ENCODE measurements around the gene E2F6. TPM values are rescaled to one million over a fixed set of nuclear protein-coding genes. Genes with fewer than 3 reads are reported as not detected.

The E2F6 gene
- total and polyA plus RNA-seq, 2 of the 4 experiments (the other 2 are of a cell fraction): 8.2 to 10.9 TPM

DNA sequence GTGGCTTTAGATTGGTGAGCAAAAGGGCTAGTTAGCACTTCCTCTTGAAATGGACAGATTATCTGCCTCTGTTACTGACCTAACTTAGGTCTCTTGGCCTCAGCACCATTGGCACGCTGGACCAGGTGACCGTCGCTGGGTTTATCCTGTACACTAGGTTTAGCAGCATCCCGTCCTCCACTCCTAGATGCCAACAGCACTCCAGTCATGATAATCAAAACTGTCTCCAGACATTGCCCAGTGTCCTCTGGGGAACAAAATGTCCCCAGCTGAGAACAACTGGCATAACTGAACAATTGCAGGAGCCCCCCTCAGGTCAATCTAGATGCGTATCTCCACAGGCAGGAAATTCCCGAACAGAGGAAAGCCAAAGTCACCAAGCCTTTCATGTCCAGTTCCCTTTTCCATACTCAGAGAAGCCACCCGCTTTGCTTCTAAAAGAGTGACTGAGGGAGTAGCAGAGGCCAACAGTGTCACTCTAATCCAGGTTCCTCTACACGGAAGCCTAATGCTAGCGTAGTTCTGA, 27.3 kb downstream of the E2F6 start:
- H3K27me3 ChIP-seq (ENCODE audit: control insufficient read depth, insufficient read depth, low read length): no peaks in the 10 kb centered on the region
- ATAC-seq (ENCODE audit: low read depth) (no peak), DNase-seq (no peak)
- H2AK5ac ChIP-seq (ENCODE audit: low read depth, low read length): no peak overlapping the region
- in situ Hi-C loops (cut with MboI; ENCODE audit: low sequenced_read_pairs): no loop called here
- no peak for TF ChIP-seq POLR2A (IDR thresholded peaks at IDR 0.05; ENCODE audit: low read depth, low read length)
- TF ChIP-seq, protein P1, sequence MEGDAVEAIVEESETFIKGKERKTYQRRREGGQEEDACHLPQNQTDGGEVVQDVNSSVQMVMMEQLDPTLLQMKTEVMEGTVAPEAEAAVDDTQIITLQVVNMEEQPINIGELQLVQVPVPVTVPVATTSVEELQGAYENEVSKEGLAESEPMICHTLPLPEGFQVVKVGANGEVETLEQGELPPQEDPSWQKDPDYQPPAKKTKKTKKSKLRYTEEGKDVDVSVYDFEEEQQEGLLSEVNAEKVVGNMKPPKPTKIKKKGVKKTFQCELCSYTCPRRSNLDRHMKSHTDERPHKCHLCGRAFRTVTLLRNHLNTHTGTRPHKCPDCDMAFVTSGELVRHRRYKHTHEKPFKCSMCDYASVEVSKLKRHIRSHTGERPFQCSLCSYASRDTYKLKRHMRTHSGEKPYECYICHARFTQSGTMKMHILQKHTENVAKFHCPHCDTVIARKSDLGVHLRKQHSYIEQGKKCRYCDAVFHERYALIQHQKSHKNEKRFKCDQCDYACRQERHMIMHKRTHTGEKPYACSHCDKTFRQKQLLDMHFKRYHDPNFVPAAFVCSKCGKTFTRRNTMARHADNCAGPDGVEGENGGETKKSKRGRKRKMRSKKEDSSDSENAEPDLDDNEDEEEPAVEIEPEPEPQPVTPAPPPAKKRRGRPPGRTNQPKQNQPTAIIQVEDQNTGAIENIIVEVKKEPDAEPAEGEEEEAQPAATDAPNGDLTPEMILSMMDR (conservative IDR thresholded peaks at IDR 0.05; ENCODE audit: low read depth, low read length): no peak
- TF ChIP-seq CHD1 (IDR thresholded peaks at IDR 0.05; ENCODE audit: low read depth, low read length): no peak
- no peak for TF ChIP-seq NFE2L2 (IDR thresholded peaks at IDR 0.05; ENCODE audit: low read depth, low read length)
- no peak for TF ChIP-seq RFX5 (IDR thresholded peaks at IDR 0.05; ENCODE audit: low read depth, low read length)
- no peak for TF ChIP-seq BHLHE40 (IDR thresholded peaks at IDR 0.05; ENCODE audit: low read depth, low read length)
- TF ChIP-seq MAZ (IDR thresholded peaks at IDR 0.05; ENCODE audit: borderline replicate concordance, low read depth, low read length): no peak
- no peak for TF ChIP-seq RAD21 (IDR thresholded peaks at IDR 0.05; ENCODE audit: low read length)
- no peak for TF ChIP-seq MAFK (IDR thresholded peaks at IDR 0.05; ENCODE audit: low read depth, low read length)
- TF ChIP-seq SMC3 (IDR thresholded peaks at IDR 0.05; ENCODE audit: low read depth, low read length): no peak
- TF ChIP-seq FOS (IDR thresholded peaks at IDR 0.05; ENCODE audit: low read depth, low read length): no peak
- TF ChIP-seq, protein P2, sequence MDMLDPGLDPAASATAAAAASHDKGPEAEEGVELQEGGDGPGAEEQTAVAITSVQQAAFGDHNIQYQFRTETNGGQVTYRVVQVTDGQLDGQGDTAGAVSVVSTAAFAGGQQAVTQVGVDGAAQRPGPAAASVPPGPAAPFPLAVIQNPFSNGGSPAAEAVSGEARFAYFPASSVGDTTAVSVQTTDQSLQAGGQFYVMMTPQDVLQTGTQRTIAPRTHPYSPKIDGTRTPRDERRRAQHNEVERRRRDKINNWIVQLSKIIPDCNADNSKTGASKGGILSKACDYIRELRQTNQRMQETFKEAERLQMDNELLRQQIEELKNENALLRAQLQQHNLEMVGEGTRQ (IDR thresholded peaks at IDR 0.05; ENCODE audit: low read depth, low read length): no peak
- TF ChIP-seq, protein P3, sequence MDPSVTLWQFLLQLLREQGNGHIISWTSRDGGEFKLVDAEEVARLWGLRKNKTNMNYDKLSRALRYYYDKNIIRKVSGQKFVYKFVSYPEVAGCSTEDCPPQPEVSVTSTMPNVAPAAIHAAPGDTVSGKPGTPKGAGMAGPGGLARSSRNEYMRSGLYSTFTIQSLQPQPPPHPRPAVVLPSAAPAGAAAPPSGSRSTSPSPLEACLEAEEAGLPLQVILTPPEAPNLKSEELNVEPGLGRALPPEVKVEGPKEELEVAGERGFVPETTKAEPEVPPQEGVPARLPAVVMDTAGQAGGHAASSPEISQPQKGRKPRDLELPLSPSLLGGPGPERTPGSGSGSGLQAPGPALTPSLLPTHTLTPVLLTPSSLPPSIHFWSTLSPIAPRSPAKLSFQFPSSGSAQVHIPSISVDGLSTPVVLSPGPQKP (IDR thresholded peaks at IDR 0.05; ENCODE audit: borderline replicate concordance, low read depth, low read length): no peak
- no peak for TF ChIP-seq CEBPB (IDR thresholded peaks at IDR 0.05; ENCODE audit: low read depth, low read length)
- no peak for TF ChIP-seq MXI1 (IDR thresholded peaks at IDR 0.05; ENCODE audit: borderline replicate concordance, low read depth, low read length)
- no peak overlapping the region for H2BK20ac ChIP-seq (ENCODE audit: low read depth, low read length)
- H4K8ac ChIP-seq (ENCODE audit: low read depth in 2 of 2, low read length in 2 of 2): no peak overlapping the region
- peaks cover 2% of the 10 kb centered on the region for H3K36me3 ChIP-seq (ENCODE audit: control insufficient read depth, insufficient read depth, low read length)
- H3K18ac ChIP-seq (ENCODE audit: low read depth, low read length): no peak overlapping the region
- no TSS peak for BruUV-seq (replicated peaks)
- H2AK9ac ChIP-seq (replicated peaks; ENCODE audit: low read depth, low read length, poor library complexity): no peak overlapping the region
- H4K20me1 ChIP-seq (ENCODE audit: insufficient read depth, low read length): no peaks in the 10 kb centered on the region
- H2BK120ac ChIP-seq (ENCODE audit: low read depth, low read length): no peak overlapping the region
- no peak overlapping the region for H2BK15ac ChIP-seq (ENCODE audit: low read depth, low read length)
- 96% methylated on average over 3 of the region's 9 CpGs; no CpG with 5 or more reads in 1 of the 2 experiments for WGBS, 2 experiments (ENCODE audit: extremely low coverage in 2 of 2, insufficient read length in 1 of 2)
- no peak overlapping the region for H3K27ac ChIP-seq (ENCODE audit: insufficient read depth, low read length)
- dilution Hi-C loops (cut with HindIII; ENCODE audit: low sequenced_read_pairs, unreplicated experiment): no loop called here
- H3K4me2 ChIP-seq (ENCODE audit: low read depth, low read length): no peak overlapping the region
- no peaks in the 10 kb centered on the region for H3K9me1 ChIP-seq (ENCODE audit: insufficient read depth, low read length)
- CTCF ChIA-PET: interaction anchor here (1.0 kb wide), 1 partner anchor 306 kb away, joined by 4 read pairs; a partner anchor contains a TSS
- no peaks in the 10 kb centered on the region for H3K79me1 ChIP-seq (ENCODE audit: low read depth in 1 of 2, low read length in 2 of 2)
- no peak overlapping the region for H4K91ac ChIP-seq (ENCODE audit: insufficient read depth, low read depth, low read length)
- H3K56ac ChIP-seq (ENCODE audit: extremely low read depth, insufficient read depth, low read length): no peak overlapping the region
- H3K23ac ChIP-seq (ENCODE audit: low read depth, low read length): no peak overlapping the region
- no peak overlapping the region for H3K14ac ChIP-seq (replicated peaks; ENCODE audit: low read depth, low read length)
- no peak overlapping the region for H2BK5ac ChIP-seq (ENCODE audit: low read depth, low read length, poor library complexity, severe bottlenecking)
- POLR2A ChIA-PET (ENCODE audit: unreplicated experiment): no interaction called here
- intact Hi-C loops (cut with micrococcal nuclease): no loop called here
- H3K9ac ChIP-seq (ENCODE audit: low read depth, low read length): no peak overlapping the region
- no peak overlapping the region for H4K5ac ChIP-seq (ENCODE audit: low read depth, low read length)
- H3K4ac ChIP-seq (ENCODE audit: low read depth, low read length): no peak overlapping the region
- no peaks in the 10 kb centered on the region for H3K4me1 ChIP-seq (ENCODE audit: control insufficient read depth, insufficient read depth, low read length)
- H3K4me3 ChIP-seq (ENCODE audit: insufficient read depth, low read depth, low read length): no peak overlapping the region
- H2AFZ ChIP-seq (replicated peaks; ENCODE audit: low read length, poor library complexity): no peak overlapping the region
- peaks cover 2% of the 10 kb centered on the region; the same call in 1 of the 2 replicates for H3K9me3 ChIP-seq (ENCODE audit: control insufficient read depth, insufficient read depth, low read length)
